Lower leg skin (tissue), 3 donors: ENCODE results near the gene RERE.

Source experiments
- CTCF ChIP-seq, 3 donors: fragments of 450-650 bp; IDR thresholded peaks; one replicate each; pipeline ENCODE4 v1.5.1; 2016; ENCODE audit warnings: antibody characterized with exemption in 3 of 3, mild to moderate bottlenecking in 3 of 3, moderate library complexity in 2 of 3
- POLR2A ChIP-seq, 2 donors: fragments of 450-650 bp; IDR thresholded peaks; one replicate each; pipeline ENCODE4 v1.6.1; 2016 to 2017; ENCODE audit warnings: antibody characterized with exemption in 2 of 2, mild to moderate bottlenecking in 1 of 2, moderate library complexity in 1 of 2

GRCh38 chr1:8396083-8396785 is 421.2 kb downstream of the RERE start:
- TF ChIP-seq CTCF (IDR thresholded peaks at IDR 0.05) (no peak), POLR2A (IDR thresholded peaks at IDR 0.05) (no peak)
